Activated T-cell treated with anti-CD3 and anti-CD28 coated beads for 24 hours (primary cell): ENCODE data around the gene FKBP14.
"Not testable (repeated sequence)": the region's sequence is repeated elsewhere in the genome, so short reads cannot be mapped to it uniquely, and the experiment has no call there.

Experiments
- DNase-seq: peaks from one replicate; pipeline ENCODE4 v3.0.0-alpha.2; 2020; ENCODE audit warnings: low read depth

Gene FKBP14

DNA sequence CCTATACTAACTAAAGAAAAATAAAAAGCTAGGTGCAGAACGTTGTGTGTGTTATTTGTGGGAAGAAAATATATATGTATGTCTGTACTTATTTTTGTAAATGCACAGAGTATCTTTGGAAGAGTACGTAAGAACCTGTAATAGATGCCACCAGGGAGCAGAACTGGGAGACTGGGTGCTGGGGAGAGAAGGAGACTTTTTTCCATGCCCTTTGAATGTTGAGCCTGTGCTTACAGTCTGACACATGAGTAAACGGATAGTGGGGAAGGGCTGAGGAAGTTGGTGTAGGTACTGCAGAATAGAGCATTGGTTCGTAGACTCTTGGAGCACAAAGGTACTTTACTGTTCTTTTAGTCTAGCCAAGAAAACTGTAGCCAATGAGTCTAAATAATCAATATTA lies 35.6 kb downstream of the FKBP14 start:
- DNase-seq, result no peak

DNA sequence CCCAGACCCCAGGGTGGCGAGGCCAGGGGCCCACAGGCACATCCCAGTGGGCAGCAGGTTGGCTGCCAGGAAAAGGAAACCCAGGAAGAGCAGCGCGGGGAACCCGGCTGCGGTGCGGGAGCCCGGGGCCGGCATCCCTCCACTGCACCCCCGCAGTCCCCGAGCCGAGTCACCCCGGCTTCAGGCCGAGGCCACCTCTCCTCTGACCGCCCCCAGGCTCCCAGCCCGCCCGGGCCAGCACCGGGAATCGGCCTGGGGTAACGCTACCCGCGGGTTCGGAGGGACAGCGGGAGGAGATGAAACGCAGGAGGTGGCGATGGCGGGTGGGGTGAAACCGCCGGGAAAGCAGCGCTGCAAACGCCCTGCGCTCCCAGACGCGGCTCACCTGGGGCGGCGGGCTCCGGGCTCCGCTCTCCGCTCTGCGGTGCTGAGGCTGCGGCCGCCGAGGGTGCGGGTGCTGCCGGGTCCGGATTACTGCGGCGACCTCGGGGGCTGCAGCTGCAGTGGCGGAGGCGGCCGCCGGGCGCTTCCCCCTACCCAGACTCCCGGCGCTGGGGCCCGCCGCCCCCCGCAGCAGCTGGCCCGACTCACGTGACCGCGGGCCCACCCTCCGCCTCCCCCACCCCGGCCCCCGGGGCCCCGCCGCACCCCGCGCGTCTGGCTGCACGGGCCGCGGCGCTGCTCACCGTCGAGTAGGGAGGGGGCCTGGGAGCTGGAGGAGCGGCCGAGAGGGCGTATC lies 37.1 kb downstream of the FKBP14 start, which contains the start of gene SCRN1:
Gene SCRN1 (minus strand): TSS at position 545 of the 739 bp plus-strand sequence. CDS start 20,734 bp downstream, outside the sequence.
- DNase-seq, result no peak

DNA sequence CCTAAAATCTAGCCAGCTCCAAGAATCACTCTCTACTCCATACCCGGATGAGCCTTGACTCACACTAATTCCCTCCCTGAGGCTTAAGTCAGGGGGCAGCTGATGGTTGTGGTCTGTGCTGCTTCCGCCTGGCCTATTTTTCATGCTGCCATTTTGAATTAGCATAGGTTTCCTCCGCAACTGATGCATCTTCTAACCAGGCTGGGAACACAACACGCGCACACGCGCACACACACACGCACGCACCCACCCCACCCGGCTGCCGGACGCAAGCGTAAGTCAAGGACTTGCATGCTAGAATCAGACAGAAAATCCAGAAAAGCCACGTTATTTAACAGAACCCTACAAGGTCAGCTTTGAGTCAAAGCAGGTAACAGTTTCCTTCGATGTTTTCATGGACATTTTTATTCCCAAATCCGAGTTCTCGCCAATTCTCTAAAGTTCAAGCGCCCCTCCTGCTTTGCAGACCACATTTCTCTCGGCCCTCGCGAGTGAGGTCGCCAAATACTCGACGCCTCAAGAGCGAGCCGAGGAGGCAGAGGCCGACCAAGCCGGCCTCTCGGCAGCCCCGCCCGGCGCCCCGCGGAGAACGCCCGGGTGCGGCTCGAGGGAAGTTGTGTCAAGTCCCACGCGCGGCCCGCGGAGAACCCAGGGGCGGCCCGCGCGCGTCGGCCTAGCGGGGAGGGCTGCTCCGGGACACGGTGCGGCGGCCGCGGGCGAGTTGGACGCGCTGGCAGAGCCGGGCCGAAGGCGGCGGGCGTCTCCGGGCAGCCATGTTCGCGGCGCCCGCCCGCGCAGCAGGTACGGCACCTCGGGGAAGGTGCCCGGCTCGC lies 37.9 kb downstream of the FKBP14 start:
- DNase-seq, result no peak

DNA sequence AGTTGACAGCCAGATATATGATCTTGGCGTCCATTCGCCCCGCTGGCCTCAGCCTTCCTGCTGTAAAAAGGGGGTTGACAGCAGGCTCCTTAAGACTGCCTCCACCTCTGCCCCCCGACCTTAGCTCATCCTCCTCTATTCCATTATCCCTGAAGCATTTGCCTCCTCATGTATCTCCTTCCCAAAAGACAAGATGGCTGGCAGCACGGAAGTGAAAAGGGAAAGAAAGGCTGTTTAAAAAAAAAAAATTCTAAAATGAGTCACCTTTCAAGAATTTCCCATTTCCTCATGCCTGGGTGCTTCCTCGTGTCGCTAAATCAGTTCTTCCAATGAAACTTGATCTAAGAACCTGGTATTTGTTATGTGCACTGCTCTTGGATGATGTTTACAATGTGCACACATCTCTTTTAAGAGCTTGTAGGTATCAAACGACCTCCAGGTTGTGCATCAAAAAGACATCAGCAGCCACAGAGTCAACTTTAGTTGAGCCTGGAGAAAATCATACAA lies 38.6 kb downstream of the FKBP14 start:
- no peak for DNase-seq

DNA sequence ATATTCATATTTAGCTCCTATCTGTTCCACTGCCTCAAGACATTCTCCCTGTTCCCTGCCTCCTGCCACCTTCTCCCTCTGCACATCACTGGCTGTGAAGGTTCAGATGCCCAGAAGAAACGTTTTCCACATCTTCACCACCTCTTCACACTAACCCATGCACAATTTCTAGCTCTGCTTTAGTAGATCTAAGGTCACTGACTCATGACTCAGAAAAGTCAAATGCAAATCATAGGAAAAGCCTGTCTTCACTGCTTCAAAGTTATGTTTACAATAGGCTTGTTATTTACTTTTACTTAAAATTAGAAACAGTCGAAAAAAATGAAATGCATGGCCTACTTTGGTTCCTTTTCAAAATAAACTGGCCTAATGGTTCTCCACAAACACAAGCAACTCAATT lies 39.4 kb downstream of the FKBP14 start:
- no peak for DNase-seq

DNA sequence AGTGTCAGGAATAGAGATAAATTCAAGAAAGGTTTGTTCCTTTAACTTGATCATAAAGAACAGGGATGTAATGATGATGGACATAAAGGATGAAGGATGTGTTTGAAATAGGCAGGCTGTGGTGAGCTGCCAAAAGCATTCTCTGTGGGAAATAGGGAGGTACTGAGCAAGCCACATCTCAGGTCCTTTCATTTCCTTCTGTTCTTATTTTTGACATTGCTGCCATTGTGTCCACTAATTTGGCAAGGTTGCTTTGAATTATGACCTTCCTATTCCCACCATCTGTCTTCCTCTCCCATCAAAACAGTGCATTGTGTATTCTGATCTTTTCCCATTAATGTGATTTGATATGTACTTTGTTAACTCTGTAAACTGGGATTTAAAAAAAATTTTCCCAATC lies 46.4 kb downstream of the FKBP14 start:
- no peak for DNase-seq

DNA sequence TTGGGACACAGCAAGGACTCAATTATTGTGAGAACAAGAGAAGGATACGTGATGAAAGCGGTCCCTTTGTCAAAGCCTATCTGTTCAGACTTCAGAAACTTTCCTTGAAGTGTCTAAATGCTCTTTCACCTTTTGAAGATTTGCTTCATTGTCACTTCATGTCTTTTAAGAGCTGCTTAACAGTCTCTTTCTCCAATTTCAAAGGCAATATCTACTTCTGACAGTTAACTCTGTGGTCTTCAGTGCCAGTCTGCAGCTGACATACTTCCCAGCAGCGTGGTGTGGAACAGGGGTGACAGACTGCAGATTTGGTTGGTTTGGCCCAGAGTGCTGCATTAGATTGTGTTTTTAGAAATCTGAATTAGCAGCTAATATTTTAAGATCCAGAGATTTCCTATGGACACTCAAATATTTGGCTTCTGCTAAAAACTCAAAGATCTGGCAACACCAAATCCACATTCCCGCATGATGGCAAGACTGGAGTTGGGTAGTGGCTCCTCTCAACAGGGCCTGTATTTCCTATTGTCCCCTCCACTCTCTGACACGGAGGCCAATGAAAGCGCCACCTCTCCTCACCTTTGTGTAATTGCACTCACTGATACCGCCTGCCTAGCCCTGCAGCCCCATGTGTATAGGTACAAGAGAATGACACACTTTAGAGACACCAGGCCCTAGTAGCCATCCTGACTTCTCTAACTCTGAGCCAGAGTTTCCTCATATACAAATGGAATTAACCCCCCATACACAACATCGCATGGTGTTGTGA lies 48.4 kb downstream of the FKBP14 start:
- DNase-seq, result no peak

DNA sequence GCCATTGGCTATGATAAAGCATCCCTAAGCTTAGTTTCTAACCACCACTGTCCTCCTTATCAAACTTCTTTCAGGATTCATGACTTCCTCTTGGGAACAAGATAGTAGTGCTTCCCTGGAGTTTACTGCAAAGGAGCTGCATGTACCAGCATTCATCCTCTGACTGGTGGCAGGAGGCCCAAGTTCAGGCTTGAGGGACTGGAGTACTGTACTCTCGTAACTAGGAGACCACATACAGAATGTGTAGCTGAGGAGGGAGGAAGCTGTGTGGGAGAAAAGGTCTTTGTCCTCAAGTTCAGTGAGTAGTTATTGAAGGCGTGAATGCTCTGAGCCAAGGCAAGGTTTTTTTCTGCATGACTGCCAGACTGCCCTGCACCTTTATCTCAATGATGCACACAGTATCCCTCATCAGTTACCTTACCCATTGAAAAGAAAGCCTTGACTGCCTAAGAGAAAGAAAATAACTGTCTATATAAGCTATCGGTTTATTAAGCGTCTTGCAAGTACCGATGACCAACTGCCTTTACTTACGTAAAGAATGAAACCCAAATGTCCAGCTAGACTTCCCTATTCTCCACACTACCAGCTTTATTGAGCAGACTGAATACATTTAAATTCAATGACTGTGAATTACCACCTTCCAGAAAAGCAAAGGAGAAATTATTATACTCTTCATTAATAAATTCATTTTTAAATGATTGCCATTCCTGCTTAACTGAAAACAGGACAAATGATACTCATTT lies 49.7 kb downstream of the FKBP14 start:
- no peak for DNase-seq

DNA sequence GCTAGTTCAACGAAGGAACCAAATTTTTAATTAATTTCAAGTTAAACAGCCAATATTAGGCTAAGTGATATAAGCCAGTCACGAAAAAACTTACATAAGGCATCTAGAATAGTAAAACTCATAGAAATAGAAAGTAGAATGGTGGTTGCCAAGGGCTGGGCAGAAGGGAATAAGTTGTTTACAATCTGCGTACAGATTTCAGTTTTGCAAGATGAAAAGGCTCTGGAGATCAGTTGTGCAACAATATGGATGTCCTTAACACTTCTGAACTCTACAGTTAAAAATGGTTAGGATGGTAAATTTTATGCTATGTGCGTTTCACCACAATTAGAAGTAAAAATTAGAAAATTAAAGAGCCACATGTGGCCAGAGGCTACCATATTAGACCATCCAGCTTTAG lies 50.2 kb downstream of the FKBP14 start:
- DNase-seq, result no peak

DNA sequence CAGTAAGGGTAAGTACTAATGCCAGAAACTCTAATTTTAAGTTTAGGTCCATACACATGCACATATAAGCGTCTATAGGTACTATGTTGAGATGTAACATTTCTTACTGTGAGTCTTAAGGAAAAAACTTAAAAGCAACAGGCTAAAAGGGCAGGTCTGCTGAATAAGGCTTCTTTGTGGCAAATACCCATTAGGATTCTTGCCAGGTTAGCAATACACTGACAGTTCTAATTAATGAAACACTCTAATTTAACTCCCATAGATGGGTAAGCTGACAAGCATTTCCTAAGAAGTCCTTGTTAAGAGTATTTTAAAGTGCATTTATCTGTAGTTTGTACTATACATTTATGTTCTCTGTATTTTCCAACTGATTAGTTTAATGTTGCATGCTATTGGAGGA lies 50.9 kb downstream of the FKBP14 start:
- DNase-seq, result no peak

DNA sequence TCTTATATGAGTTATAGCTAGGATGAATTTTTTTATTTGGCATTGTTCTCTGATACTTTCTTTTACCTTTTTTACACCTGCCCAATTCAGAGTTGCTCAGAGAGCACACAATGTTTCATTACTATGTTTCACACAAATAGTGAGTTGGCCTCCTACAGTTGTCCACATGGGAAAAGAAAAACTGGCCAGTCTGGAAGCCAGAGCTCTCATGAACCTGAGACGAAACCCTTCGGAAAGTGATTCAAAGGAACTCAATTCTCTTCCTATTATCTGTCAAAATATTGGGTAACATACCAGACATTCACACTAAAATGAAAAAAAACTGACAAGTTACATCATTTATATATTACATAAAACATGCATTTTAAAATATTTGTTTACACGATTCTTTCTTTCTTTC lies 52.2 kb downstream of the FKBP14 start:
- DNase-seq, result no peak

DNA sequence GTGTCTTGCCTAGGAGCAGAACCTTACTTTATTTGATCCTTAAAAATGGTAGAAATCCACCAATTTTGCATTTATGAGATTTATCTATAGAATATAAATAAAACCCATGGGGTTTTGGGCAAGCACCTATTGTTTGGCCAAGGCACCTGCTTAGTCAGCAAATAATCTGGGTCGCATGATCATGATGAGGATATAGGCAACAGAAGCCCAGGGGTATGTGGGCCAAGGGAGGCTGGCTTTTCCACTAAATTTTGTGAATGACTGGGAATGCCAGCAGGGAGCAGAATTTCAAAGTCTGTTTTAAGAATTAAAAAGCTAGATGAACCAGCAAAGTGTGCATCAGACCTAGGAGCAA lies 54.2 kb downstream of the FKBP14 start:
- DNase-seq, result no peak

DNA sequence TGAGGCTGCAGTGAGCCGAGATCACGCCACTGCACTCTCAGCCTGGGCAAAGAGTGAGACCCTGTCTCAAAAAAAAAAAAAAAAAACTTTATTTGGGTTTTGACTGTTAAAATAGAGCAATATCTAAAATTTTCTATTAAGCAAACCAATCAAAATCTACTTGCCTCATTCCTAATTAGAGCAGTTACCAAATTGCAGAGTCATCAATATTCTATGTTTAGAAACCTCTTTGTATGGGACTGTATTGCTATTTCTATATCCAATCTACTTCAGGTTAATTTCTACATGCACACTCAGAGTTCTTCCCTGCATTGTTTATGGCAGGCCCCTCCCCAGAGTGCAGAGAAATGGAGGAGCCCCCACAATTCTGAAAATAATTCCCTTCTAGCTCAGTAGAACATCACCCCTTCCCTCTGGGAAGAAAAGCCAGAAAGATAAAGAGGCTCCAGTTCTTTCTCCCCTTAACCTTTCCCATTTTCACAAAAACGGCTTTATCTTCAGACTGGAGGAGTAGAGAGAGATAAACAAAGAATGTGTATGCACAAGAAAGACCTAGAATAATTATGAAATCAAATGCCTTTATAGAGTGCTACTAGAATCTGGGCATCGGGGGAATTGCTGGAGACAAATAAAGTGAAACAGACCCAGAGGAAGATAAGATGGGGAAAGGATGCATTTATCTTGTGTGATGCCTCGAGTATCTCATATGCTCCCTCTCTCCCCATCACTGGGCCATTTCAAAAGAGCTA lies 54.8 kb downstream of the FKBP14 start:
- no peak for DNase-seq

DNA sequence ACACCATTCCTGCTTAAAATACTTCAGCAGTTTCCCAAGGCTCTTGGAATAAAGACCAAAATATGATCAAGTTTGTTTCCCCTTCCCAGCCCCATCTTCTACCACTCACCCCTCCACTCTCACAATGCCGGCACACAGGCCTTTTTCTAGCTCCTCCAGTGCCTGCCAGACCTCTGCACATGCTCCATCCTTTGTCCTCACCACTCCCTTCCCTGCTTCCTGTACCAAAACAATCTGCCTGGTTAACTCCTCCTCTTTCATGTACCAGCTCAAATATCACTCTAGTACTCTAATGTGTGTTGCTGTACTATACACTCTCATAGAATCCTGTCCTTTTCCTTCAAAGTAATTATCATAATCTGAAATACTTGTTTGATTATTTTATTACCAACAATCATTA lies 56.3 kb downstream of the FKBP14 start:
- no peak for DNase-seq

DNA sequence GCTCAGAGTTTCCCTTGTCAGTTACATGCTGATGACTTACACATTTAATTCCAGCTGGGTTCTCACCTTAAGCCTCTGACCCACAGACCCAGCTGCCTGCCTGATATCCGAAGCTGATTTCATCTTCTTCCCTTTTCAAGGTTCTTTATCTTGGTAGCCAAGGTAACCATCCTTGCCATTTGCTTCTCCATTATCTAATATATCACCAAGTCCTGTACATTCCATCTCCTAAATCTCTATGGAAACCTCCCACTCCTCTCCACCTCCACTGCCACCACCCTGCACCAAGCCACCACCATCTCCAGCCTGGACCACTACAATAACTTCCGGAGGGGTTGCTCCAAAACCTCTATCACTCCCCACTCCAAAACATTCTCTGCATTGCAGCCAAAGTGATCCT lies 56.8 kb downstream of the FKBP14 start:
- no peak for DNase-seq

DNA sequence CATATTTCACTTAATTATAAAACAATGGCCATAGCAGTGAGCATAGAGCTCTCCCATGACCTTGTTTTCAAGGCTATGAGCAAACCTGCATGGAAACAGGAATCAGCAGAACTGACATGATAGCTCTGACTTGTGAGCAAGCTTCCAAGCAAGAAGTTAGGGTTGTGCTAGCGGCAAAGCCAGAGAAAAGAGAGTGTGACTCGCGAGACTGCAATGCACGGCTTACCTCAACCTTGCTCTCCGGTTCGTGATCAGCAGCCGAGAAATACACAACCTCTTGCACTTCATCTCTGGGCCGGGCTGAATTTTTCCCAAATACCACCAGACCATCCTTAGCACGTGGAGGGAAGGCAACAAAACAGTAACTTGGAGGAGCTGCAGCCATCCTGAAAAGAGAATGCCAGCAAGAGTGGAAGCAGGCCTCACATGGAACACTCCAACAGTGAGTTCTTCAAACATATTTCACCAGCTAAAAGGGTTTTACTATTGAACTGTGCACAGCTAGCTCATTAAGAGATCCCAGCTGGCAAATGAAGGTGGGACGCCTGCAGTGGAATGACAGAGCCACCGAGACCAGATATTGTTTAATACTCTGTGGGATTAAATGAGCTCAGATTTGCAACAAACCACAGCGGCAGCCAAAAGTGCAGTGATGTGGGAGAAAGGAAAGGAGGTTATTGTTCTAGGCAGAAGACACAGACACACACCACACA lies 57.7 kb downstream of the FKBP14 start:
- DNase-seq, result no peak

DNA sequence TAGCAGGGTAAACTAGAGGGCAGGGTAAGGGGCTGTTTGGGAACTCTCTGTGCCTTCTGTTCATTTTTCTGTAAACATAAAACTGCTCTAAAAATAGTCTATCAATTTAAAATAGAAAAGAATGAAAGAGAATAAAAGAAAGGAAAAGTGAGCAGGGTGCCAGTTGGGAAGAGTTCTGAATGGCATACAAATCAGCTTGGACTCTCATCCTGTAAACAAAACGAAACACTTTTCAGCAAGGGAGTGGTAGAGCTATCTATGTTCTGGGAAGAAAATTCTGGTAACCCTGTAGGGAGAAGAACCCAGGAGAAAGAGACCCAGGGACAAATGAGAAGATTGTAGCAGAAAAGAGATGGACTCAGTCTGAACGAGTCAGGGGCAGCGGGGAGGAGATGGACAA lies 61.5 kb downstream of the FKBP14 start:
- DNase-seq, result no peak

DNA sequence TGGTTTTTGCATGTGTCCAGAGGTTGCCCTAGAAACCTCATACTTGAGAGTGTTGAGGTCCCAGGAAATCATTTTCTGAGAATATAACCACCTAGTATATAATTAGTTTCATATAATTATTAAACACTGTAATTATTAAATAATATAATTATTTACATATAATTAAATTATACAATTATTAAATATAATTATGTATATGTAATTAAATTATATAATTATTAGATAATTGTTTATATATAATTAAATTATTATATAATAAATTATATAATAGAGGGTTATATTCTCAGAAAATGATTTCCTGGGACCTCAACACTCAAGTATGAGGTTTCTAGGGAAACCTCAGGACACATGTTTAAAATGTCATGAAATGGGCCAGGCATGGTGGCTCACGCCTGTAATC lies 64.5 kb downstream of the FKBP14 start:
- DNase-seq, result no peak

DNA sequence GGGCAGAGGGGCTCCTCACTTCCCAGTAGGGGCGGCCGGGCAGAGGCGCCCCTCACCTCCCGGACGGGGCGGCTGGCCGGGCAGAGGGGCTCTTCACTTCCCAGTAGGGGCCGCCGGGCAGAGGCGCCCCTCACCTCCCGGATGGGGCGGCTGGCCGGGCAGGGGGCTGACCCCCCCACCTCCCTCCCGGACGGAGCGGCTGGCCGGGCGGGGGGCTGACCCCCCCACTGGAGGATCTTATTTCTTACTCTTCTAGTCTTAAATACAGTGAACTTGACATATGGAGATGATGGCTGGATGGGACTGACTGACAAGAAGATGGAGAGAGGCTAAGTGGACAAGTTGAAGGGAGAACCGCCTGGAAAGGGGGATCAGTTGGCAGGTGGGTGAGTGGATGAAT lies 64.9 kb downstream of the FKBP14 start:
- not testable (repeated sequence) for DNase-seq
